A172 (cell line): ENCODE data around the gene HOXA3. TPM values are rescaled to one million over a fixed set of nuclear protein-coding genes. Genes with fewer than 3 reads are reported as not detected.

ENCODE experiments used
- DNase-seq: peaks from one replicate; pipeline ENCODE4 v3.0.0-alpha.2; 2015; ENCODE audit warnings: low spot score
- total RNA-seq: library from RNA; depleted of rRNA; stranded (reverse); fragments of >200 nt; shearing (Covaris generic); gene quantifications from 2 replicates; pipeline ENCODE4 v1.2.3, GENCODE V29; 2014

The HOXA3 gene
- total RNA-seq, 1 experiment from 2014 or later: 0.41 TPM

- DNase-seq: peak; percentile 77
Measured at GRCh38 chr7:27115221-27116026, 37.0 kb downstream of the HOXA3 start.

- DNase-seq: no peak
Measured at GRCh38 chr7:27114881-27115220, 37.5 kb downstream of the HOXA3 start.

- peak; percentile 37 for DNase-seq
Measured at GRCh38 chr7:27113991-27114769, 38.2 kb downstream of the HOXA3 start.

GRCh38 chr7:27112955-27113949 is 39.1 kb downstream of the HOXA3 start:
- peak; percentile 81 for DNase-seq

- no peak for DNase-seq
Measured at GRCh38 chr7:27112361-27112760, 40.0 kb downstream of the HOXA3 start.

GRCh38 chr7:27111751-27112277 is 40.6 kb downstream of the HOXA3 start:
- DNase-seq: no peak

- DNase-seq: peak; percentile 69
Measured at GRCh38 chr7:27111042-27111750, 41.2 kb downstream of the HOXA3 start.

GRCh38 chr7:27110186-27111031 is 42.0 kb downstream of the HOXA3 start:
- DNase-seq: peak; percentile 85

- DNase-seq: no peak
Measured at GRCh38 chr7:27109466-27110185, 42.8 kb downstream of the HOXA3 start.

- DNase-seq: no peak
Measured at GRCh38 chr7:27108390-27109127, 43.8 kb downstream of the HOXA3 start.

- no peak for DNase-seq
Measured at GRCh38 chr7:27107391-27108381, 44.7 kb downstream of the HOXA3 start.

- DNase-seq: no peak
Measured at GRCh38 chr7:27106901-27107240, 45.5 kb downstream of the HOXA3 start.

GRCh38 chr7:27106181-27106900 is 46.0 kb downstream of the HOXA3 start:
- DNase-seq: peak; percentile 27

GRCh38 chr7:27105301-27106031 is 46.9 kb downstream of the HOXA3 start:
- DNase-seq: no peak

GRCh38 chr7:27104341-27105058 is 47.9 kb downstream of the HOXA3 start:
- no peak for DNase-seq
